Aorta (tissue), 5 donors: Measurements from ENCODE around the gene PPP2R1B. TPM values are rescaled to one million over a fixed set of nuclear protein-coding genes. Genes with fewer than 3 reads are reported as not detected.
A peak's percentile ranks its signal among the peaks of the same experiment; 100 is the strongest.

Source experiments
- ATAC-seq: fragments of 200-7000 bp; cut with Tn5 transposase; one replicate; pipeline ENCODE4 v1.9.1; 2022; ENCODE audit warnings: moderate library complexity; ENCODE audit not compliant: low FRiP score
- DNase-seq, 2 donors: peaks; one replicate each; pipeline ENCODE4 v3.0.0-alpha.2; 2020
- H3K27ac ChIP-seq, 2 donors: one replicate each; pipeline ENCODE4 v1.5.1; 2013; ENCODE audit warnings: low read length in 2 of 2, mild to moderate bottlenecking in 2 of 2, moderate library complexity in 2 of 2, control low read depth in 1 of 2, inconsistent platforms in 1 of 2, low read depth in 1 of 2
- H3K27me3 ChIP-seq, 2 donors: one replicate each; pipeline ENCODE4 v1.6.1; 2013; ENCODE audit warnings: control low read depth in 1 of 2, low read length in 1 of 2, mild to moderate bottlenecking in 1 of 2, moderate library complexity in 1 of 2; ENCODE audit not compliant: insufficient read depth in 2 of 2, control insufficient read depth in 1 of 2
- H3K36me3 ChIP-seq, 2 donors: one replicate each; pipeline ENCODE4 v1.6.1; 2013; ENCODE audit warnings: control low read depth in 1 of 2, low read length in 1 of 2, mild to moderate bottlenecking in 1 of 2; ENCODE audit not compliant: insufficient read depth in 2 of 2, control insufficient read depth in 1 of 2
- H3K4me1 ChIP-seq, 2 donors: one replicate each; pipeline ENCODE4 v1.6.1; 2013; ENCODE audit warnings: low read length in 2 of 2, control low read depth in 1 of 2, mild to moderate bottlenecking in 1 of 2, moderate library complexity in 1 of 2; ENCODE audit not compliant: insufficient read depth in 2 of 2, control insufficient read depth in 1 of 2
- H3K4me3 ChIP-seq, 2 donors: one replicate each; pipeline ENCODE4 v1.5.1; 2013; ENCODE audit warnings: low read length in 2 of 2, control low read depth in 1 of 2, mild to moderate bottlenecking in 1 of 2
- H3K9me3 ChIP-seq: one replicate; pipeline ENCODE4 v1.6.1; 2013; ENCODE audit warnings: mild to moderate bottlenecking, low read length; ENCODE audit not compliant: control insufficient read depth
- WGBS, 2 donors: extraction: QIAGEN DNeasy Blood & Tissue Kit; methylation state at CpG; one replicate each; pipeline ENCODE4 v1.1.7; 2013; 5-methylcytosine and 5-hydroxymethylcytosine counted together
- intact Hi-C, 2 donors: fragments of 100-400 bp; cut with DNase I; formaldehyde crosslinking; loops; one replicate each; pipeline versions ENCODE4 v1.14.2 to v1.15.0; 2022
- polyA plus RNA-seq, 2 donors: library from polyadenylated mRNA; stranded (reverse); fragments of 200-250 nt; gene quantifications; one replicate each; pipeline ENCODE4 v1.2.3, GENCODE V29; 2013
- total RNA-seq, 2 donors: library from RNA; stranded (reverse); fragmentation: NEBNext Ultra II Directional; extraction: Animal tissue kit (Norgen Biotek cat#: 25700); gene quantifications; one replicate each; pipeline ENCODE4 v1.2.1, GENCODE V29; 2021
- donor health status: healthy with polysubstance abuse.
- donor health status: Bipolar disorder and iron deficiency.
- donor health status: DM: no; HTN: no; CAD: no.
- donor health status: DM: no; HTN: no; CAD: no.
- donor health status: DM: yes; HTN: yes; CAD: no.

The PPP2R1B gene
- total and polyA plus RNA-seq, 4 donors, result 3.5 to 27.2 (median 14.7) TPM

DNA sequence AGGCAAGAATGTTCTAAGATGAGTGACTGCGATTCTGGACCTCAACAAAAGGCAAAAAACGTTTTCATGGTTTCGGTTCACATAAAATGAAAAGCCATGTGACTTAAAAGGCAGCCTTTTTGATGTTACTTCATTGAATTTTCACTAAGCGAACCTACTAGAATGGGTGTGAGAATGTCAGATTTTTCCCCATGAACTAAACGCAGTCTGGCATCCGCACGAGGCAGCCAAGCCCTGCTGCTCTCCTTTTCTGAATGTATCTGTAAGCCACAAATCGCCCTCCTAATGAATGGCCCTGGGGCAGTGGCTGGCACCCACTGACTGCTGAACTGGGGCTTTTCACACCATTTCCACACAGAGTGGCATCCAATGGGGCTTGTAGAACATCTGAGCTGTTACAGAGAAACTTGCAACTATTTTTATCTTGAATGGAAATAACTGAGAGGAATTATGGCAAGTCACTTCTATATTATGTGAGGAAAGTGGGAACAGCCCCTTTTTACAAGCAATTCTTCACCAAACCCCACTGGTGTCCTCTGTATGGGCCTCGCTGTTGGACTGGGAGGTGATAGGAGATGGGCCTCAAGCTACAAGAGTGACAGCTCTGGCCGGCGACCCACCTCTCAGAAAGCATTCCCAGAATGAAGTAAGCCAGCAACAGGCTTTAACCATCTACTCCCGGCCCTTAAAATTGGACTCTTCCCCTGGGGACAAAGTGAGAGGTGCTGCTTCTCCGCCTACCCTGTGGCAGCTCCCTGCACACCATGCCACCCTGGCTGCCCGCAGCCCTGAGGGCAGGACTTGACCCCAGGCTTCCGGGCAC, 29.4 kb downstream of the PPP2R1B start:
- ATAC-seq, result no peak
- no peak for DNase-seq
- H3K36me3 ChIP-seq, result peaks cover 0 to 1% of the 10 kb centered on the region in 2 donors
- WGBS, 2 donors, result 58 to 62% methylated on average over 15 of the region's 15 CpGs
- H3K4me3 ChIP-seq, result no peak overlapping the region
- no peaks in the 10 kb centered on the region for H3K9me3 ChIP-seq
- peaks cover 0 to 3% of the 10 kb centered on the region in 2 donors for H3K4me1 ChIP-seq
- no peaks in the 10 kb centered on the region for H3K27me3 ChIP-seq
- intact Hi-C loops, result loop anchor here in 1 of 2 donors (5.0 kb wide), 1 partner anchor 40 kb away; no protein-coding TSS in a partner anchor
- H3K27ac ChIP-seq, result peak overlapping the region; percentile 83 to 85

- WGBS, 2 donors, result 21 to 32% methylated on average over 11 of the region's 11 CpGs
- ATAC-seq, result no peak
These were observed 30.0 kb downstream of the PPP2R1B start for GRCh38 chr11:111736181-111736590.

GRCh38 chr11:111735262-111736116, 30.7 kb downstream of the PPP2R1B start:
- Histone ChIP-seq H3K4me1 (peaks cover 0 to 3% of the 10 kb centered on the region in 2 donors), H3K9me3 (no peaks in the 10 kb centered on the region), H3K27me3 (no peaks in the 10 kb centered on the region), H3K36me3 (no peaks in the 10 kb centered on the region), H3K4me3 (no peak overlapping the region), H3K27ac (peak overlapping the region; percentile 85 to 99)
- peak; percentile 87 to 91 for DNase-seq
- peak; percentile 87 for ATAC-seq
- intact Hi-C loops, result loop anchor here in 1 of 2 donors (5.0 kb wide), 1 partner anchor 42 kb away; no protein-coding TSS in a partner anchor
- WGBS, 2 donors, result 16 to 27% methylated on average over 19 of the region's 19 CpGs

More at GRCh38 chr11:111736181-111736590, 30.0 kb downstream of the PPP2R1B start:
- no peaks in the 10 kb centered on the region for H3K27me3 ChIP-seq
- H3K4me3 ChIP-seq, result no peak overlapping the region
- H3K9me3 ChIP-seq, result no peaks in the 10 kb centered on the region
- H3K27ac ChIP-seq, result peak overlapping the region; percentile 83 to 85
- peaks cover 0 to 1% of the 10 kb centered on the region in 2 donors for H3K36me3 ChIP-seq
- DNase-seq, result no peak
- intact Hi-C loops, result loop anchor here in 1 of 2 donors (5.0 kb wide), 1 partner anchor 41 kb away; no protein-coding TSS in a partner anchor
- peaks cover 0 to 3% of the 10 kb centered on the region in 2 donors for H3K4me1 ChIP-seq

DNA sequence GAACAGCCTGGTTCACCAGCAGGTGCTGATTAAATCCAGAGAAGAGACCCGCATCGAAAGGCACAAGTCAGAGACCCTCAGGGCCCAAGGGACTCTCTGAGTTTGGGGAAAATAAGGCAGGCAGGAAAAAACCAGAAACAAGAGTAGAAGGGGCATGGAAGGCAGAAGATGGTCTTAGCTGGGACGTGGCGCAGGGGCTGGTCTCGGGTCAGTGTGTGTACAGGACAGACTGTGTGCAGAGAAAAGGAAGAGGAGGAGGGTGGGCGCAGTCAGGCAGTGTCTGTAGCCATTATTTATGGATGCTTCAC, 31.3 kb downstream of the PPP2R1B start:
- Histone ChIP-seq H3K9me3 (no peaks in the 10 kb centered on the region), H3K4me1 (peaks cover 0 to 3% of the 10 kb centered on the region in 2 donors), H3K27ac (peak overlapping the region; percentile 64 to 99), H3K4me3 (no peak overlapping the region), H3K27me3 (no peaks in the 10 kb centered on the region), H3K36me3 (no peaks in the 10 kb centered on the region)
- DNase-seq (peak in 1 of 2 donors; percentile 58), ATAC-seq (no peak)
- intact Hi-C loops, result loop anchor here in 1 of 2 donors (5.0 kb wide), 1 partner anchor 42 kb away; no protein-coding TSS in a partner anchor
- WGBS, 2 donors, result 45 to 51% methylated on average over 6 of the region's 6 CpGs

DNA sequence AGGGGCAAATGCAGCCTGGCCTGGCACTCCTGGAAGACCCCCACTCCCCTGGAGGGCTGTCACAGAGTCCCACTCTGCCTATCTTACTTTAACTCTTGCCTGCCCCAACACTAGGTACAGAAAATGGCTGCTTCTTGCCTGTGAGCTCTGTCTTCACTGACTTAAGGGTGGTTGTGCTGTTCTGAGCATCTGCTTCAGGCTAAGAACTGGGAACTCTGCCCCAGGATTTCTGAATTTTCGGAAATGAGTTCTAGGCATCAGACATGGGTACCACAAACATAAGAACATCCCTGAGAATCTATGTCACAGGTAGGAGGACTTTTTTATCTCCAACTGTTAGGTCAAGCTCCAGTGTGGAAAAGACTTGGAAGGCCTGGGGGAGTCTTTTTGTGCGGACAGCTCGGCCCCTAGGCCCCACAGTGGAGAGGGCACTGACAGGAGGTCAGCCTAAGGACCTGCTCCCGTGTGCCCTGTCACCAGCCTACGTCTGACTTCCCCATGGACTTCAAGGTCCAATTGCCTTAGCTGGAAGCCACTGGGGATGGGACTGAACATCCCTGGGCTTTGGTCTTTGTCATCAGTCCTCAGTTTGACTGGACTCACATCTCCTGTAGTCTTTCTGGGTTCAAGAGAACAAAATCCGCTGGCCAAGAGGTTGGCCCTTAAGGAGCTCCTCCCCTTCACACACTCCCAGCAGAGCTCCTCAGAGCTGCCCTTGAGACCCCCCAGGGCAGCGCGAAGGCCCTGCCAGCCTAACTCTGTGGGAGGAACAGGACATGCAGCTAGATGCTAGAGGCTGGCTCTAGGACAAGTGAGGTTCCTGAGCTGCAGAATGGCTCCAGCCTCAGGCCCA, 31.9 kb downstream of the PPP2R1B start:
- intact Hi-C loops, result no loop called here
- DNase-seq (no peak), ATAC-seq (no peak)
- H3K4me3 ChIP-seq, result no peak overlapping the region
- H3K9me3 ChIP-seq, result no peaks in the 10 kb centered on the region
- peaks cover 0 to 3% of the 10 kb centered on the region in 2 donors for H3K4me1 ChIP-seq
- H3K27me3 ChIP-seq, result no peaks in the 10 kb centered on the region
- WGBS, 2 donors, result 71% methylated on average over 8 of the region's 8 CpGs
- no peaks in the 10 kb centered on the region for H3K36me3 ChIP-seq
- peak overlapping the region; percentile 87 to 99 for H3K27ac ChIP-seq

DNA sequence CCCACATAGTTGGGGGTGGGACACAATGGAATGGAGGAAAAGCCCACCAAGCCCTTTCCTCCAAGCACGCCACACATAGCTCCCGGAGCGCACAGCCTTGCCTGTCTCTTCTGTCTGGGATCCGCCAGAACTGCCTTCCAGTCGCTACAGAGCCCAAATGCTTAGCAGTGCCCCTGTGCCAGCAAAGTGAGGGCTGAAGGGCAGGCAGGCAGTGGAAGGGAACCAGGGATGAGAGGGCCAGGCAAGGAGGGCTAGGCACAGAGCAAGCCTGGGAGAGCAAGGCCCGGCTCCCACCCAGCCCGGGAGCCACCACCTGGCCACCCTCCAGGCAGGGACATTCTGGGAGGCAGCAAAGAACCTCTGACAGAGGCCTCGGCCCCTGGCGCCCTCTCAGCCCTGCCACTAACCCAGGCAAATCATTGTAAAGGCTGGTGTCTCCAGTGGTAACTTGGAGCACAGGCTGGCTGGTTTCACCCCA, 32.5 kb downstream of the PPP2R1B start:
- Histone ChIP-seq H3K27ac (peak overlapping the region; percentile 87 to 99), H3K27me3 (no peaks in the 10 kb centered on the region), H3K9me3 (no peaks in the 10 kb centered on the region), H3K4me3 (no peak overlapping the region), H3K36me3 (no peaks in the 10 kb centered on the region), H3K4me1 (peaks cover 0 to 3% of the 10 kb centered on the region in 2 donors)
- WGBS, 2 donors, result 12 to 16% methylated on average over 9 of the region's 9 CpGs
- intact Hi-C loops, result no loop called here
- DNase-seq, result peak; percentile 67 to 78
- ATAC-seq, result peak; percentile 0

DNA sequence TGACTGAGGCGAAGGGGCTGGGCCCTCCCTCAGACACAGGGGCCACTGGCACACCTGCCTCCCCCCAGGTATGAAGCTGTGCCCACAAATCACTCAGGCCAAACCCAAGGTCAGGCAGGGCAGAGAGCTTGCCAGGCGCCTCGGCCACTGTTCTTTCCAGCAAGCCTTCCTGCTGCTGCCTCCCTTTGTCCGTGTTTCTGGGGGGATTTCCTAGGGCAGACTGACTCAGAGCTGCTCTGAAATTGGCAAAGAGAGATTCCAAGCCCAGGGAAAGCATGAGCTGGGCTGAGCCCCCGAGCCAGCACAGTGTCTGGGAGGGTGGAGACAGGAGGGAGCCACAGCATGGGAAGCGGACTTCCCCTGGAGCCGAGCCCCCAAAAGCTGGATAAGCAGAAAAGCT, 33.2 kb downstream of the PPP2R1B start:
- Histone ChIP-seq H3K27me3 (no peaks in the 10 kb centered on the region), H3K4me1 (peaks cover 0 to 3% of the 10 kb centered on the region in 2 donors), H3K9me3 (no peaks in the 10 kb centered on the region), H3K4me3 (no peak overlapping the region), H3K36me3 (no peaks in the 10 kb centered on the region), H3K27ac (peak overlapping the region; percentile 87 to 99)
- DNase-seq, result peak; percentile 84 to 88
- intact Hi-C loops, result no loop called here
- peak; percentile 52 for ATAC-seq
- 10 to 11% methylated on average over 7 of the region's 7 CpGs for WGBS, 2 donors

- DNase-seq (no peak), ATAC-seq (no peak)
- Histone ChIP-seq H3K9me3 (no peaks in the 10 kb centered on the region), H3K27ac (peak overlapping the region in 1 of 2 donors; percentile 48), H3K4me3 (no peak overlapping the region), H3K4me1 (peaks cover 0 to 3% of the 10 kb centered on the region in 2 donors), H3K27me3 (no peaks in the 10 kb centered on the region), H3K36me3 (peaks cover 0 to 1% of the 10 kb centered on the region in 2 donors)
- 7 to 15% methylated on average over 5 of the region's 5 CpGs for WGBS, 2 donors
- intact Hi-C loops, result no loop called here
These were observed 34.4 kb downstream of the PPP2R1B start for GRCh38 chr11:111731821-111732220.
